ENCODE data around the gene ARL5A.
A peak's percentile ranks its signal among the peaks of the same experiment; 100 is the strongest.

Gene ARL5A

GRCh38 chr2:151777487-151777886 is 50.7 kb downstream of the ARL5A start:
- no peak overlapping the region for H3K4me3 ChIP-seq (ENCODE audit: low read depth, low read length)
- in situ Hi-C loops (cut with HindIII; ENCODE audit: low sequenced_read_pairs), result no loop called here
- no peak for DNase-seq (ENCODE audit: low read depth, low spot score)
- TF ChIP-seq CTCF (IDR thresholded peaks at IDR 0.05; ENCODE audit: low read depth, low read length), result peak; percentile 9

- DNase-seq (ENCODE audit: low read depth, low spot score), result no peak
- H3K4me3 ChIP-seq (ENCODE audit: low read depth, low read length), result no peak overlapping the region
- TF ChIP-seq CTCF (IDR thresholded peaks at IDR 0.05; ENCODE audit: low read depth, low read length), result no peak
- in situ Hi-C loops (cut with HindIII; ENCODE audit: low sequenced_read_pairs), result no loop called here
Measured at GRCh38 chr2:151776367-151776766, 51.9 kb downstream of the ARL5A start.

DNA sequence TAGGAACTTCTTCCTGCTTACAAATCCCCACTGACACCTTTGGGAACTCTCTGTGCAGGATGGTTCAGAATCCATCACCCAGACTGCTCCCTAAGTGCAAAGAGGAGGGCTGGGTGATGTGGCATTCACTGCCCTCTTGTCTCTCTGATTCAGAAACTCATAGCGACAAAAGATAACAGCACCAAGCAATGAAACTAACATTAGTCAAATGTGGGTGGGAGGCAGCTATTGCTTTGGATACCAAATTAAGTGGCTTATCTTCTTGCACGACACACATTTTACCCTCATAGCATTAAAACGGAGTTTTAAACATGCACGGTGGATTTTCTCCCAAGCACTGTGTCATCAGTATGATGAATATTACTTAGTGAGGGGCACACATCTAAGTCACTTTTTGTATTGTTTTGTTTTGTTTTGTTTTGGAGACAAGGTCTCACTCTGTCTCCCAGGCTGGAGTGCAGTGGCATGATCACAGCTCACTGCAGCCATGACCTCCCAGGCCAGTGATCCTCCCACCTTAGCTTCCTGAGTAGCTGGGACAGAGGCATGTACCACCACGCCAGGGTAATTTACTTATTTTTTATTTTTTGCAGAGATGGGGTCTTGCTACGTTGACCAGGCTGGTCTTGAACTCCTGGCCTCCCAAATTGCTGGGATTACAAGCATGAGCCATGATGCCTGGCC is 53.0 kb downstream of the ARL5A start:
- peak; percentile 14 for DNase-seq (ENCODE audit: low read depth, low spot score)
- H3K4me3 ChIP-seq (ENCODE audit: low read depth, low read length), result no peak overlapping the region
- no peak for TF ChIP-seq CTCF (IDR thresholded peaks at IDR 0.05; ENCODE audit: low read depth, low read length)
- in situ Hi-C loops (cut with HindIII; ENCODE audit: low sequenced_read_pairs), result no loop called here

GRCh38 chr2:151774506-151774905 is 53.7 kb downstream of the ARL5A start:
- DNase-seq (ENCODE audit: low read depth, low spot score), result peak; percentile 78
- in situ Hi-C loops (cut with HindIII; ENCODE audit: low sequenced_read_pairs), result no loop called here
- no peak for TF ChIP-seq CTCF (IDR thresholded peaks at IDR 0.05; ENCODE audit: low read depth, low read length)
- H3K4me3 ChIP-seq (ENCODE audit: low read depth, low read length), result no peak overlapping the region

DNA sequence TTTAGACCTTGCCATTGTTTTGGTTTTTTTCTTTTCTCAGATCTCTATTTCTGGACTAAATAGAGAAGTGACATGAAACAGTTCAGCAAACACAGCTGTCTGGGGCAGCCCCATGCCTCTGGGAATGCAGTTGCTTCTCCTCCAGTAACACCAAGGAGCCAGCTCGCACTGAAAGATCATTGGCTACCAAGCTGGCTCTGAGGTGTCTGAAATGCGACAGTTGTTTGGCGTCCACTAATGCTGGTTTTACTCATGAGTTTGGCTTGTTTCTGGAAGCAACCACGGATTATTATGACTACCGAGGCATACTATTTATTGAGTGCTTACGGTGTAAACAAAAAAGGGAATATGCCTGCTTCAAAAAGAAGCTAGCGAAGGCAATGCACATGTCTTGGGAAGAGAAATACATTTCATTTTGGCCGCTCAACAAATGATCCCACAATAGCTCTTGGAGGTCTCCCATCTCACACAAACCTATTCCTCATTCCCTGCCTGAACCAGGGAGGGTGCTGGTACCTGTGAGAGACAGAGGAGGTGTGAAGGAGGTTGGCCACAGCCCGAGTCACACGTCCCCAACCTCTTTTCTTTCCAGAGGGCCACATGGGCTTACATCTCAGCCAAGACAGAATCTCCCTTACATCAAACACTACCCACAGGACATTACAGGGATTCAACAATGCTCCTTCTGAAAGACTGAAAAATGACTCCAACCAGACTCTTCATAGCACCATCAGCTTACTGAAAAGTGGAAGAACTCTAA is 56.4 kb downstream of the ARL5A start:
- no peak for TF ChIP-seq CTCF (IDR thresholded peaks at IDR 0.05; ENCODE audit: low read depth, low read length)
- peak; percentile 37 for DNase-seq (ENCODE audit: low read depth, low spot score)
- in situ Hi-C loops (cut with HindIII; ENCODE audit: low sequenced_read_pairs), result no loop called here
- H3K4me3 ChIP-seq (ENCODE audit: low read depth, low read length), result no peak overlapping the region

DNA sequence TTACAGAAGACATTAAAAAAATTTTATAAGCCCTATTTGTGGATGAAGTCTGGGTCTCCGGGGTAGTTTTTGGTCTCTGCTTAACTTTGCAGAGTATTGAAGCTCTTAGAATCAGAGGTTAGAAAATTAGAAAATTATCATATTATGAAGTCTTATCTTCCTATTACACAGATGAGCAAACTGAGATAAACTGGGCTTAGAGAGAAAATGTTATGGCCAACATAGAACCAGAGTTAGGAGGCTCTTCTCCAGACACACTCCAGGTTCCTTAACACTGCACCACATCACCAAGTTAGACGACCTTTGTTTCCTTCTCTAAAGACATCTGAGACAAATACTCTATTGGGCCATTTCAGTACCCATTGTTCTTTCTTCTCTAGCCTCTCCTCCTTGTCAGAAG is 57.2 kb downstream of the ARL5A start:
- no peak for DNase-seq (ENCODE audit: low read depth, low spot score)
- no peak for TF ChIP-seq CTCF (IDR thresholded peaks at IDR 0.05; ENCODE audit: low read depth, low read length)
- H3K4me3 ChIP-seq (ENCODE audit: low read depth, low read length), result no peak overlapping the region
- in situ Hi-C loops (cut with HindIII; ENCODE audit: low sequenced_read_pairs), result no loop called here
